Activated CD4-positive, alpha-beta T cell treated with anti-CD3 and anti-CD28 coated beads for 48 hours (primary cell): ENCODE measurements around the gene CBX2.

Experiments
- DNase-seq: peaks from one replicate; pipeline ENCODE4 v3.0.0-alpha.2; 2020

The CBX2 gene

DNA sequence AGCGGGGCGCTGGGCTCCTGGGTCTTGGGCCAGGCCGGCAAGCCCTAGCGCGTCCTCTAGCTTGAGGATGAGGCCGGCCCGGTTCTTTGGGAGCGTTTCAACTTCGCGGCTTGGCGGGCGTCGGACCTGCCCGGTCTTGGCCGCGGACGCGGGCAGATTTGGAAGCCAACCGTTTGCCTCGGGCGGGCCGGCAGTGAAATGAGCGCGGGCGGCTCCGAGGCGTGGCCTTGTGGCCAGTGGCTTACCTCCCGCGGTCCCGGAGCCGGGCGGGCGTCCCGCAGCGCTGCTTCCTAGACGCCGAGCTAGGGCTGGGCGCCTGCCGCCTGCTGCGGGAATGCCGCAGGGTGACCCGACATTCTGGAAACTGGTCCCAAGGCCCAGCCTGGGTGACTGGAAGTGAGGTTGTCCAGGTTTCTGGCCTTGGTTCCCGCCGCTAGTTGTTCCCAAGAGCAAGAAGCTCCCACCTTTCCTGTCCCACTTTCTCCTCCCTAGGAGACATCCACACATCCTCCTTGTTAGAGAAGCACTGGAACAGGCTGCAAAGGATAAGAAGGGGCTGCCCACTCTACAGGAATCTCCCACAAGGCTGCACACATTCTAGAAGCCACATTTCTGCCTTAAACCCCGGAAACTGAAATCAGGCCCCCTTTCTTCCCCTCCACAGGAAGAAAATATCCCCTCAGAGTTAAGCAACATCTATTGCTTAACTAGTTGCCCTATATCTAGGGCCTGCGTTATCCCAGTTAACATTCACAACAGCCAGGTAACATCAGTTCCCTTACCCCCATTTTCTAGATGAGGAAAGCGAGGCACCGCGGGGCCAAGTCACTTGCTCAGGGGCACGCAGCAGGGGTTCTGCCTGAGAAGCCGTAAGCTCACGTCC, 23.4 kb downstream of the CBX2 start:
- DNase-seq: no peak

DNA sequence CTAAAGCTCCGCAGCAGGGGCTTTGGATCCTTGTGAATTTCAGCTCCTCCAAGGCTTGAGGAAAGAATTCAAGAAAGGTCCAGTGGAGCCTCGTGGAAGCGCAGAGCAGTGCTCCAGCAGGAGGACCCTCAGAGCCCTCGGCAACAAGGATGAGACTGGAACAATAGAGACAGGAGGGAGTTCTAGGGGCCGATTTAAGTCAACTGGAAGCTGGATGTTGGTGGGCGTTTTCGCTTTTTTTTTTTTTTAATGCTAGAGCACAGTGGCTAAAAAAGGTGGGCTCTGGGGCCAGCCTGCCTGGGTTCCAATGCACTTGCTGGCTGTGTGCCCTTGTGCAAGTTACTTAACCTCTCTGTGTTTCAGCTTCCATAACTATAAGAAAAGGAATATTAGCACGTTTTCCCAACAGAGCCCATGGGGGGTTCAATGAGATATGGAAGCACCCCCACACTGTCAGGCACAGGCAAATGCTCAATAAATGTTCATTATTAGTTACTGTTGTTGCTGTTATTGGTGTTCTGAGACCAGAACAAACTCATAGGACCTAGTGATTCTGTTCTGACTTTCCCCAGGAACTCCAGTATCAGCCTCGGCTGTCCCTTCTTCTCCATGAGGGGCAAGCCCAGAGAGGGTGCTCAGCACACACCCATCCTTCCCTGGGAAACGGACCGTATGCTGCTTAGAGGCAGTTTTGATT, 24.2 kb downstream of the CBX2 start:
- no peak for DNase-seq

DNA sequence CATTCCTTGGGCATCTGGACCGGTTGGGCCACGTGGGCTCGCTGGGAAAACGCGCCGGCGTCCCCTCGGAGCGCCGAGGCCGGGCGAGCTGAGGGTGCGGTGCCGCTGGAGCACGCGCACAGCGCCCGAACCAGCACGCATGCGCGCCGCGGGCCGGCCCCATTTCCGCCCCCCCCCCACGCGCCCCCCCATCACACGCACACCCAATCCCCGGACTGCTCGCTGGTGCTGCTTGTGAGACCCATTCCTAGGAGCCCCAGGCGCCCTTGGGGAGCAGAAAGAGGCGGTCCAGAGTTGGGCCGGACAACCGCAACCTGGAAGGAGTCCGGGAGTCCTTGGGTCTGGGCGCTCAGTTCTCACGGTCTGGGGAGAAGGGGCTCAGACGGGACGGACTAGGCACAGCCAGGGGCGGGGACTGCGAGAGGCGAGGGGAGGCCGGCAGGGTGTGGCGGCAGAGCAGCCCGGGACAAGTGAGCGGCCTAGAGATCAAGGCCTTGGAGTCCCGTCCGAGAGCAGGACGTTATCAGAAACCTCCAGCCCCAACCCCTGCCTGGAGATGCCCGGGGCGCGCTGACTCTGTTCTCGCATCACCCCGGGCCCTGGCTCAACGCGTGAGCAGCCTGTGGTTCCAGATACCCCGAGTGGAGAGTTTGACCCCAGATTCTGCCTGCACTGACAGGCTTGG, 24.9 kb downstream of the CBX2 start:
- DNase-seq: no peak

DNA sequence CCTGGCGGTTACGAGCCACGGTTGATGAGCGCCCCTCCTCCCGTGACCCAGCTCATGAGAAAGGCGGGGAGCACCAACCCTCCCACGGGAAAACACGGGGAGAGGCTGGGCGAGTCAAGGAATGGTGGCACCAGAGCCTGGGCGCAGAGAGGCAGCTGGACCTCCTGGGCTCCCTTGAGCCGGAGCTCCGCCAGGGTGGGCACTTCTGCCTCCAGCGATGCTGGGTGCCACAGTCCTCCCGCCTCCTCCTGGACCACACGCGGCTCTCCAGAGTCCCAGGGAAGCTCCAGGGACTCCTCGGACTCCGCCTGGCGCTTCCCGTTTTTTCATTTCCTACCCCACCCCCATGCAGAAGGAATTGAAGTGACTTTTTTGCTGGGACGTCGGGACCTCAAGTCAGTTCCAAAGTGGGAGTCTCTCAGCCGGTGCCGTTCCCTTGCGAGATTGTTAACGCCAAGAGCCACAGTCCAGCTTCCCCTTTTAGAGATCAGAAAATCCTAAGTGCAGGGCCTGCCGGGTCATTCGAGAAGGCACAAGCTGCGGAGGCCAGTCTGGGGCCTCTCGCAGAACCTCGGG, 25.6 kb downstream of the CBX2 start:
- DNase-seq: no peak

DNA sequence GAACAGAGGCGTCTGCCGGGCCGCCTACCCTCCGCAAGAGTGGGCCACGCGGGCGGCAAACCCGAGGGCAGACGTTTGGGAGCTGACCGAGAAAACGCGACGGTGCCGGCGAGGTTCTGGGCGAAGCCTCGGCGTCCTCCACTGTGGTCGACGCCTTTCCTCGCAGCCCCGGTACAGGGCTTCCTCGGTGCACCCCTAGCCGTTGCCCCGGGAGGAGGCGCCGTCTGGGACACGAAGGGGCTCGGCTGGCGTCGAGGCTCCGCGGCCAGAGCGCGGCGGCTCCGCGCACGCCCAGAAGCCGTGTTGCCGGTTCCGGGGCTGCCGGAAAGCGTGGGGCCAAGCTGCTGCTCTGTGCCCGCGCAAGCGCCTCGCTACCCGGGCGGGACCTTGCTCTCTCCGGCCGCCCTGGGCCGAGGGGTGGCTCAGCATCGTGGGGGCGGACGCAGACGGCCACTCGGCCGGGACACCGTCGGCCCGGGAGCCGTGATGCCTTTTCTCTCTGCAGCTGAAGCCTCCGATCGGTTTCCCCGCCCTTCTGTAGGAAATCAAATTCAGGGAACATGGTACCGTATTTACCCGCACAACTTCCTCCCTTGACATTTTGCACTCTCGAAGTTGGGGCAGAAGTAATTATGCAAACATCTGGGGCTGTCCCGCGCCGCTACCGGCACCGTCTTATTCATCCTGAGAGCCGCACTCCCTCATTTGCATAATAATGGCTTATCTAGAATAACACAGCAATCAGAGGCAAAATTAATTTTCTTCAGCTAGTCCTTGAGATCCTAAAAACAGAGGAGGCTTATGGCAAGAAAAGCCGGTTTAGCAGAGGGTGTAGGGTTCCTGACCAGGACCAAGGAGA, 26.3 kb downstream of the CBX2 start:
- DNase-seq: peak; percentile 88

DNA sequence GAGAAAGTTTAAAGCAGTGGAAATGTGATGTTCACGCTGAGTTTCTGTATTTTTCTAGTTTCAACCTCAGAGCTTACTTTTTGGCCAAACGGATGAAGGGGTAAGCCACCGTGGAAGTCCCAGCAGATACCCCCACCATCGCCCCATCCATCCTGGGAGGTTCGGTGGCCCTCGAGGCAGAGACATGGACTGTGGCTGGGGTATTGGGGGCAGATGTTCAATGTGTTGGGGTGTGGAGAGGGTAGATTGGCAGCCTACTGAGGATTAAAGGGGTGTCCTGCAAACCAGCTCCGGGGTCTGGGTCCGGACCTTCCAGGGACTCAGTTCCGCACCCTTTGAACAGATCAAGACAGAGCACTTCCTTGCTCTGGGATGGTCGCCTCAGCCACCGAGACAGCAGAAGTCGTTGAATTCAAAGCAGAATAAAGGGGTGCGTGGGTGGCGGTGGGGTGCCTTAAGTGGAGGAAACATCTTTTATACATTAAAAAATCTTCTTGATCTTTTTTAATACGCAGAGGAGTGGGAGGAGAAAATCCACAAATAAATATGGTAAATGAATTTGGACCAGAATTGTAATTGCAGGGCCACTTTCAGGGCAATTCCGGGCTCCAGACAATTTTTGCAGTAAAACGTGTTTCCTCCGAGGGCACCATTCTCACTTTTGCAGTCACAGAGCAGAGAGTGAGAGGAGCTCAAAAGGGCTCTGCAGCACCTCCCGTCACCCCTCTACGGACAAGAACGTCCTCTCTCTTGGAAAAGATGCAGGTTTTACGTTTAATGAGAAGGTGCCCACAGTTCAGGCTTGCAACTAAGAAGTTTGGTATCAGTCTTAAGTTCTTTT, 27.1 kb downstream of the CBX2 start:
- no peak for DNase-seq

DNA sequence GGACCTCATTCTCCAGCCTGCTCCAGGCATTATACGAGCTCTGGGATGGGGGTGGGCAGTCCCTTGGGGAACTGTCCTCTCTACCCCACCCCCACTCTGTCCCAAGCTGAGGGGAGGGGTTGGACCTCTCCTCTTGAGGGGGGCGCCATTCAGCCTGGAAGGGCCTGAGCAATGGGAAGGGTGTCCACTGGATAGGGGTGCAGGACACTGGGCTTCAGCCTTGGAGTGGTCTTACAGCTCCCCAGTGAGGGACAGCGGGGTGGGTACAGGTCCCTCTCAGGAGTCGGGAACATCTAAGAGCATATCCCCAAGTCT, 28.5 kb downstream of the CBX2 start:
- DNase-seq: no peak

DNA sequence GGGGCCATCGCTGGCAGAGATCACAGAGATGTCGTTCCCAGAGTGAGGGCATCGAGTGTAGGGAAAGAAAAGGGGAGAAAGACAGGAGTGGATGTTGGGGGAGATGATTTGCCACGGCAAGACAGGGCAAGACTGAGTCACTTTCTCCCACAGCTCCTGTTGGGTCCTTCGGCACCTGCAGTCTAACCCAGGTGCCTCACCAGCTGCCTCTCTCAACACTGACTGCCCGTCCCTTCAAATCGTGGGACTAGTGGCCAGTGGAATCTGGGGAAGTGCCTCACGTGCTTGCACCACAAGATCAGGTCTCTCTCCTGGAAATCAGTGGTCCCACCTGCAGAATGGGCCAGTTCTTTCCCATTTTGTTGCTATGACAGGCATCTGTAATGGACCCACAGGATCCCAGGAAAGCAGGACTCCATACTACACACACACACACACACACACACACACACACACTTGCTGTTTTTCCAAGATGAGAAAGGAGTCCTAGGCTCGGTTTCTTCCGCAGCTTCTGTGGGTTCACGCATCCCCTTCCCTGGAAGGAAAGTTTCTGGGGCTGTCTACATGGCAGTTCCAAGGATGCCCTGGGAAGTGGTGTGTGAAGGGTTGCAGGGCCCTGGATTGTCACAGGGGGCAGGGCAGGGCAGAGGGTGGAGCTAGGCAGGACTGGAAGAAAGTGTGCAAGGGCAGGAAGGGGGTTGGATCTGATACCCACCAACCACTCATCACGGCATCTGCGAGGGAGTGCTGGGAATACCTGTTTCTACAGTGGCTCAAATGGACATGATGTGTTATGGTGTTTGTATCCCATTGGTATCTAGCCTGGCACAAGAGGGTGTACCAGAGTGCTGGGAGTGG, 29.1 kb downstream of the CBX2 start:
- DNase-seq: no peak

DNA sequence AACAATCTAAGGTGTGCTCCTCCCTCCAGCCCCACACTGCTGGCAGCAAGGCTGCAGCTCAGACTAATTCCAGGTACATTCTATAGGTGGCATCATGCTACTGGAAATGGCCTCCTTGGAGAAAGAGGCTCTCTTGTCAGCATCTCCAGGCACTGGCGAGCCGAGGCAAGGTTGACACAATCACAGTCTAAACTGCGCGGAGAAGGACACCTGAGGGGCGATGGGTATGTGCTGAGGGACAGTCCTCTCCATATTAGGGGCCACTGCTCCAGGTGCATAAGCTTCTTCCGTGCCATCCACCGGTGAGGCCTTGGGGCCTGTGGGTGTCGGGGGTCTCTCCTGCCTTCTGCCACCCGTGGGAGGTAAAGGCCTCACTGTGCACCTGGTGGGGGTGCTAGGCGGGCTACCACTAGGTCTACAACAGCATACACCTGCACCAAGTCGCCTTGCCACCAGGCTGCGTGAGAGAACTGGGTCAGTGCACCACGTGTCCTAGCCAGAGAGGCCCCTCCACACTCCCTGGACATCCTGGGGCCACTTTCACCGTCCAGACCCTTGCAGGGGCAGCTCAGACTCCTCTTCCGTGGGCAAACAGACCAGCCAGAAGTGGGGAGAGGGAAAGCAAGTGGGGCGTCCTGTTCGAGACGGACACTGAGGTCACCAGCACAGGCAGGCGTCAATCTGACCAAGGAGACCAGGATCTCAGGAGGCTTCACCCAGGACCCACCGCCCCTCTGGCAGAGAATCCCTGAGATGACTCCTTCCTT, 31.0 kb downstream of the CBX2 start:
- no peak for DNase-seq

DNA sequence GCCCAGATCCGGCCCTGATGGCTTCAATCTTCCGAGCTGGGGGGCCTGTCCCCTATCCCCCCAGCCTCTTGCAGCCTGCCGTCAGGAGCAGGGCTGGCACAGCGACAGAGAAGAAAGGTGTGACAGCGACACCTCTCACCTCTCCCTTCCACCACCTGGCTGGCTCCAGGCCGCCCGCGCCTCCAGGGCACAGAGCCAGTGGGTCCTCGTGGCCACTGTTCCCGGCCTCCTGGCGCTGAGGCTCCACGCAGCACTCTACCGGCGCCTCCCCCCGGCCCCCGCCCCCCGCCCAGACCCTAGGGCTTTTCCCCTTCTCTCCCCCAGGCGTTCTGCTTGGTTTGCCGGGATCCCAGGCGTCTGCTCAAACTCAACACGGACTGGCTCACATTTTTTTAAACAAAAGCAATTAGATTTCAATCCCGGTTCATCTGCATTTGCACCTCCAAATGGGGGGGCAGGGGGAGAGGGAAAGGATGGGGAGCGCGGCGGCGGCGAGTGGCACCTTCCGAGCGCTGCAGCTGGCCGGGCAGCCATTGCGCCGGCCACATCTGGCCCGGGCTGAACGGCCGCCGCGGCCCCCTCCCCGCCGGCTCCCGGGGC, 31.7 kb downstream of the CBX2 start:
- no peak for DNase-seq

DNA sequence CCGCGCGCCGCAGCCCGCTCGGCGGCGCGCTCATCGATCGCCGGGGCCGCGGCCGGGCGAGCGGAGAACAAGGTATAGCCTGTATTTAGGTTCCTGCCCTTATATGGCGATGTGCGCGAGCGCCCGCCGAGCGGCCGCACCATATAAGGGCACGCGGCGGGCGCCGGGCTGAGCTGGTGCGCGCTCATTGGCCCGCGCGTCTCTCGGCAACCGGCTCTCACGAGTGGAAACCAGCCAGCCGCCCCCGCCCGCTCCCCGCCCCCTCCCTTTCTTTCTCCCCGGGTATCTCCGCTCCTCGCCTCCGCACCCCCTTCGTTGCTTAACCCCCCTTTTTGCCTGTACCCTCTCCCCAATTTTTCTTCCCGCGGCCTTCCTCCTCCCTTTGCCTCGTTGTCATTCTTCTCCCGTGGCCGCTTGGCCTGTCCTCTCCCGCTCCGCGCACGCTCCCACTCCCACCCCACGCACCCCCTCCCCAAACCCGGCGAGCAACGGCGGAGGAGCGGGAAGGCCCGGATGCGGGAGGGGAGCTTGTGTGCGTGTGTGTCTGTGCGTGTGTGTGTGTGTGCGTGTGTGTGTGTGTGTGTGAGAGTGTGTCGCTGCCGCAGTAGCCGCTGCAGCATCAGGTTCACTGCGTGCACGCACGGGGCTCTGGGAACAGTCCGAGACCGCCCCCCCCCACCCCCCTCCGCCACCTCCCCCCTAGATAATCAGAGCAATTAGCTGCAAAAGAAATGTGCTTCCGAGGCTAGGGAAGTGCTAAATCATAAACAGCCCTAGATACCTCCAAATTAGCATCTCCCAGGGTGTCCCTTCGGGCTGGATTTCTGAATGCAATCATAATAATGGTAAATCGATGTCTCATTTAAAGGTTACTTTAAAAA, 32.4 kb downstream of the CBX2 start:
- DNase-seq: peak; percentile 83

DNA sequence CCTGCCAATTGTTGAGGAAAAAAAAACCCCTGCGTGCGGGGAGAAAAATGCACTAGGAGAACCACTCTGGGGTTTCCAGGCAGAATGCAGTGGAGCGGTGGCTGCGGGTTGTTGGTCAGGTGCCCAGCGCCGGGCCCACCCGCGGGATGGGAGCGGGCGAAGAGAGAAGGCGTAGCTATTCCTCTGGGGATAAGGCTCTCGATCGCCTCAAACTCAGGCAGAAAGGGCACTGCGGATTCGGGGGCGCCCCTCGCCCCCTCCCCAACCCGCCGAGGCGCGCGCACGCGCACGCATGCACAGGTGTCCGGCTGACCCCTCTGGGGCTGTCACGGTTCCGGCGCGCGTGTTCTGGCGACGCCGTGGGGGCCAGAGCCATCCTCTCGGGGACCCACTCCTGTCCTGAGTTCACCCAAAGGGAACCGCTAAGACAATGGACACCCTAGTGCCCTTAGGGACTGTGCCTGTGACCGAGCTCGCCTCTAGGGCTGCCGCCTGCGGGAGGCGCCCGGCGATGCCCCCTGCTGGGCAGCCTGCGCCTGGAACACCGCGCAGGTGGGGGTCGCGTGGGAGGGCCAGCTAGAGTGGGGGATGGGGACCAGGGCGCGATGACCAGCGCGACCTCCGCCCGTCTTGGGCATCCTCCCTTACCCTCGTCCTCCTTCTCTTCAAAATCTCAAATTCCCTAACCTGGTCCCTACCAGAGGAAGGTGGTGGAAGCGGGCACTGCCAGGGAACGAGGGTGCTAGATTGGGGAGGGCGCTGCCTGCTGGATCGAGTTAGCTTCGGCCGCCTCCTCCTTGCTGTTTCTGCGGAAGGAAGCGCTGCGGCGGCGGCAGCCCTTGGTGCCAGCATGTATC, 33.3 kb downstream of the CBX2 start:
- peak; percentile 62 for DNase-seq

DNA sequence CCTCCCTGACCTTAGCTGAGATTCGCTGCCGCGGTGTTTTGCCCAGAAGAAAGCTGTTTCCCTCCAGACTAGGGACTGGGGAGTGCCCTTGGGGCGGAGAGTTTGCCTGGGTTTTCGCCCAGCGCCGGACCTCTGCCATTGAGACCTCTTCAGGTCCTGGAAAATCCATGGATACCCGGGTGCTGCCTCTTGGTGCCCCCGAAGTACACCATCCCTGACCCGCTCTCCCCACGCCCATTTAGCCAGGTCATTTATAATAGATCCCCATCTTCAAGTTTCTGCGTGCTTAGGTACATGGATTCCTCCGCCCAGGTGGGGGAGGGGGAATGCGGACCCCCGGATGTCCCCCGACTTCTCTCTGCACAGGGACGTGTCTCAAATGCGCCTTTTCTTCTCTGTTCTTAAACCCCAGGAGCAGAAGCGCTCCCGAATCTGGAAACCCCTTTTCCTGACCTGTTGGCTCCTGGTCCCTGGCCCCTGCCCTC, 34.0 kb downstream of the CBX2 start:
- no peak for DNase-seq

DNA sequence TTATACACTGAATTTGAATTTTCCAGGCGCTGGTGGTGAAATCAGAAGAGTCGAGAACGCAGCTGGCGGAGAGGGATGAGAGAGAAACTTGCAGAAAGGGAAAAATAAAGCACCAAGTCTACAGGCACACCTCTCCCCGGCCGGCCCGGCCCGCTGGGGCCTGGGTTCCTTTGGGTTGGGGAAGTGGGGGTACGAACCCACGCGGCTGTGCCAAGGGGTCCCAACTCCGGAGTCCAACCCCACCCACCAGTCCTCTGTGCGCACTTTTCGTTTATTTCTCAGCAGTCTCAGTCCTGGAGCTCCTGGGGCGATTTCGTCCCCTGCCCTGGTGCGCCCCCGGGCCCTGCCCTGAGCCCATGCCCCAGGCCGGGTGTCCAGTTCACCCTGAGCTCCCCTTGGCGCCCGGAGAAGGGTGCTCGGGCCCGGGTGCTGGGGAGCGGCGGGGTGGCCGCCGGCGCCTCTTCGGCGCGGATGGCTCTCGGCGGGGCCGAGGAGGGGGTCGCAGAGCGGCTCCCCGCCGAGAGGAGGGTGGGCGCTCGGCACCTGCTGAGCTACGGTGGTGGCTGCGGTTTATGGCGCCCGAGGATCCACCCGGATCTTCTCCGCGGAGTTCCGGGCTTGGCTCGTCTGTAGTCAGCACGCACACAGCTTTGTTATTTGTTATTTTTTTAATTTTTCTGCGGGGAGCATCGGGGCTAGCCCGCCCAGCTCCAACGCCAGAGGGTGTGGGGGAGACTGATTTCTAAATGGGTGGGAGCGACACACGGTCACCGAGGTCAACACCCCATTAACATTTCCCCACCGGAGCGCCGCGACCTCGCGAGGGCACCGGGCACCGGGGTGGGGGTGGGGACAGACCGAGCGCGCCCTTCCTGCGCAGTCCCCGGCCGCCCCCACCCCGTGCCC, 34.7 kb downstream of the CBX2 start:
- no peak for DNase-seq

DNA sequence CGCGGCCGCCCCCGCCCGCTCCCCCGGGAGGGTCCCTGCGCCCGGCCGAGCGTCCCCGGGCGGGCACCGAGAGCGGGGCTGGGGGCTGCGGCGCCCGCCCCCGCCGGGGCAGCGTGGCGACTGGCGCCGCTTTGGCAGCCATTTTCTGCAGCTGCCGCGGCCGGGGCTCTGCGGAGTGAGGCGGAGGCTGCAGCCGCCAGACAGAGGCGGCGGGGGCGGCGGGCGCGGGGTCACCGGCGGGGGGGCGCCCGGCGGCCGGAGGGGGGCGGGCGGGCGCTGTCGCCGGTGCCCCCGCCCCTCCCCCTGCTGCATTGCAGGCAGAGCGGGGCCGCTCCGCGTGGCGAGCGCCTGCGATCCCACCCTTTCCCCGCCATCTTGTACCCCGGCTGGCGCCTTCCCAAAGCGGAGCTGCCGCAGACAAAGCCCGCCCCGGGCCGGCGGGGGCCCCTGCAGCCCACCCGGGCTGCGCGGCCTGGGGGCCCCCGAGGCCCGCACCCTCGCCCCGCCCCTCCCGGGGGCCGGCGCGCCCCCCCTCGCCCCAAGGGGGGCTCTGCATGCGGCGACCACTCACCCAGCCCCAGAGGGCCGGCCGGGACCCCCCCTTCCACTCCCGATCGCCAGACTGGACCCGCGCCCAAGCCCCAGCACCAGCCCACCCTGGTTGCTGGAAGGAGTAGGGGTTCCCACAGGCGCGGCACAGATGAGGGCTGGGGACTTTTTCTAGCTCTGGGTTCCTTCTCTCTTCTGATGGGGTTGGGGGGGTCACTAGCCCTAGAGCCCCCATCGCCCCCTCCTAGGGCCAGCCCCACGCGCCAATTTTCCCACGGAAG, 35.6 kb downstream of the CBX2 start:
- no peak for DNase-seq
